GM21717 (cell line): Measurements from ENCODE around the gene USP30.

Source experiments
- ATAC-seq: cut with Tn5 transposase; IDR thresholded peaks from one replicate; pipeline ENCODE4 v1.9.1; 2021; ENCODE audit warnings: mild to moderate bottlenecking, moderate library complexity; ENCODE audit not compliant: unreplicated experiment

Gene USP30

DNA sequence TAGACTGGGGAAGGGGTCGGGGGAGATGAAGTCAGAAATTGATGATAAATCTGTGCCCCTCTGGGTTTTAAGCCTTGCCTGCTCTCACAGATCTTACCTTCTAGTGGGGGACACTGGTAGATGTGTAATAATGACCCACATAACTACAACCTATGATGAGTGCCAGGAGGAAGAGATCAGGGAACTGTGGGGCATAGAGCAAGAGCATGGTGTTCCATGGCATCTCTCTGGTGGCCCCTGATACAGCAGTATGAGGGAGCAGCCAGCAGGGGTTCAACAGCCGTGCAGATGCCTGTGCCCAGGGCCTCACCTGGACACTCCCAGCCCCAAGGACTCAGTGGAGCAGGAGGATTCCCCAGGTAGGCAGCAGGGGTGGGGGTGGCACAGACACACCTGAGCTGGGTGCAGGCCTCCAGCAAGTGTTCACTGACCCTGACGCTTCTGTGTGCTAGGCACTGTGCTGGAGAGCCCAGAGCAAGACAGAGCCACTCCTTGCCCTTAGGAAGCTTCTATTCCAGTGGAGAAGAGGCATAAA is 69.0 kb downstream of the USP30 start:
- no peak for ATAC-seq

- ATAC-seq: no peak
These were observed 72.7 kb downstream of the USP30 start for GRCh38 chr12:109124878-109125648.

DNA sequence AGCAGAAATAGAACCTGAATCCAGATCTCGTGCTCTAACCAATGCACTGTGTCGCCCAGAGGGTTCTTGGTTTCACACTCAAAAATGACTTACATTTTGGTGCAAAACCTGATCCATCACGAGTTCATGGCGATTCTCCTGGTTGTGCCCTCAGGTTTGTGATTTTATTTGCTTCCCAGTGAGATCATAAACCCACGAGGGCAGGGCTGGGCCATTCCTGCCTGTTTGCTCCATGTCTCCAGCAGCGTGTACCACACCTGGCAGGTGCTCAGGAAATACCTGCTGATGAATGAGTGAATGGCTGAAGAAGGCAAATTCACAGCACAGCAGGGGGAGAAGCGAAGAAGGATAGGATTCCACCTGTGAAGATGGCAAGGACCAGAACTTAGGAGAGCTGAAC is 73.4 kb downstream of the USP30 start:
- ATAC-seq: no peak

- ATAC-seq: no peak
These were observed 74.4 kb downstream of the USP30 start for GRCh38 chr12:109126784-109127183.

GRCh38 chr12:109127533-109128242 is 75.3 kb downstream of the USP30 start:
- ATAC-seq: no peak

DNA sequence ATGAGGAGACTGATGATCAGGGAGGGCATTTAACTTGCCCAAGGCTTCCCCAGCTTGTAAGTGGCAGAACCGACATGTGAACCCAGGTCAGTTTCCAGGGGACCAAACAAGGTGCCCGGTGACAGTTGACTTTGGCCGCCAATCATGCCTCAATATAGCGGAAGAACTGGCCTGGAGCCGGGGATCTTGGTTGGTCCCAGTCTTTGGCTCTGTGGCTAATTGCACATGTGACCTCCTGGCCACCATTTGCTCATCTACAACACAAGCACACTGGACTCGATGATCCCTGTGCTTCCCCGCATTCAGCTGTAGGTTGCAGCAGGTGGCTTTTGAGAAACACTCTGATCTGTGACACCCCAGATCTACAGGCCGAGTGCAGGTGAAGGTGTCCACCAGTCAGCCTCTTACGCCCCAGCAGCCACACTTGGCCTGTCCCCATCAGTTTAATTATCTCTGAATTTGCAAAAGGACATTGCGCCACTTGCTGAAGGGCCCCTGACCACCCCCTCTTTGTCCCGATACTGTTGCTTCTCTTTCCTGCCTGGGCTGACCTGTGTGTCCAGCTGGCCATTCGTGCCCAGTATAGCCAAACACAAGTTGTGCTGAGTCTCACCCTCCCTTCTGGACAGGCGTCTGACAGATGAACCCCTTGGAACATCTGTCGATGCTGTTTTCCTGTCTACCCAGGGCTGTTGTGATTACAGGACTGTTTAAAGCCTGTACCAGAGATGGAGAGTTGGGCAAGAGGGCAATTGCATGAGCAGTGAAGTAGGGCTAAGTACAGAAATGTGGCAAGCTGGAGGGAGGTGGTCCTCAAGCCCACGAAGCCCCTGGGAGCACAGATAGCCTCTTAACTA is 78.1 kb downstream of the USP30 start:
- no peak for ATAC-seq

DNA sequence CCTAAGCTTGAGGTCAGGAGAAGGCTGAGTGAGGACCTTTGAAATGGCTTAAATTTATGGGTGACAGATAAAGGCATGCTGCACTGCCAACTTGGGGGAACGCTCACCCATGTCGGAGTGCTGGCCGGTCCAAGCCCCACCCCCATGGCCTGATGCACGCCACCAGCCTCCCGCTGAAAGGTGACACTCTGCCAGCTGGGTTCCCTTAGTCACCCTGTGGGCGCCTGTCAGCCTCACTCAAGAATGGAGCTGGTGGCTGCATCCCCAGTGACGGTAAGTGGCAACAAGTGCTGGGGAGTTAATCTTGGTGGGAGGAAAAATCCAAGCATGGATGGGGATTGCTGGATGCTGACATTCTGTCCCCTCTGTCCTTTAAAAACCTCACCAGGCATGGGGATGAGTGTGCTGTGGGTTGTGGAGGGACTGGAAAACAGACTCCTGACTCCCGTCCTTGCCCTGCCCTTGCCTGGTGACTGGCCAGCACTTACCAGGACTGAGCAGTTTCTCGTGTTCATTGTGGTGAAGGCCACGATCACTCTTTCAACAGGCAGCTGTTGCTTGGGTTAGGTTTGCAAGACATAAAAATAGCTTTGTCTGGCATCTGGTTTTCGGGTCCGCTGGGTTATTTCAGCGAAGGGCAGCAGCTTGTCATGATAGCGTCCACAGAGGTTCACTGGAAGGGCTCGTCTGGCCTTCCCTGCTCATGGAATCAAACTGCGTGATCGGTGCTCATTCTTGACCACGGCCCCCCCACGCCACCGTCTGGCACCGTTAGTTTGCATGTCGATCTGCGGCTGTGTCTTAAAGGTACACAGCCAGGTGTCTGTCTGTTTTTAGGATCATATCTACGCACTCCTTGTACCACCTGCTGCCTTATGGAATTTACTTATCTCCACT is 79.0 kb downstream of the USP30 start:
- ATAC-seq: no peak

DNA sequence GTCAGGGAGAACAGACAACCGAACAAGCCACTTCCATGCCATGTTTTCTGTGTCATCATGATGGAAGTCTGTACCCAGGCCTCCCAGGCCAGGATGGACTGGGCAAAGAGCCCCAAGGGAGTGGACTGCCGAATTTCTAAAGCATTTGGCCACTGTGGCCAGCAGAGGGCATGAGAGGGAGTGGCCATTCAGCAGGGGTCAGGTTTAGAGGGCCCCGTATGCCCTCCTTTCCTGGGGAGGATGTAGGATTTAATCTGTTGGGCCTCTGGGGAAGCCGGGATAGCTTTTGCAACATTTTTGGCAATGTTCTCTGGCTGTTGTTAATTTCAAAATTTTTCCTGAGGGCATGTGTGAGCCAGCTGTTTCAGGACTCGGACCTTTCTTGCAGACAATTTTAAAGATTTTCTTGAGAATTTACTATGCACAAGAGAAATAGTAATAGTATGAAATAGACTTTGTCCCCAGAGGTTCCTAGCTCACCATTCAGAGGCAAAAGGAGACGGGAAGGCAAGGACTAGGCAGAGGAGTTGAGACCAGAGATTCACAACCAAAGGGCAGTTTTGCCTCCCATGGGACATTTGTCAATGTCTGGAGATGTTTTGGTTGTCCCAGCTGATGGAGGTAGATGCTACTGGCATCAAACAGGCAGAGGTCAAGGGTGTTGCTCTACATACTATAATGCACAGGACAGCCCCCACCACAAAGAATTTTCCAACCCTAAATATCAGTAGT is 82.0 kb downstream of the USP30 start:
- no peak for ATAC-seq

DNA sequence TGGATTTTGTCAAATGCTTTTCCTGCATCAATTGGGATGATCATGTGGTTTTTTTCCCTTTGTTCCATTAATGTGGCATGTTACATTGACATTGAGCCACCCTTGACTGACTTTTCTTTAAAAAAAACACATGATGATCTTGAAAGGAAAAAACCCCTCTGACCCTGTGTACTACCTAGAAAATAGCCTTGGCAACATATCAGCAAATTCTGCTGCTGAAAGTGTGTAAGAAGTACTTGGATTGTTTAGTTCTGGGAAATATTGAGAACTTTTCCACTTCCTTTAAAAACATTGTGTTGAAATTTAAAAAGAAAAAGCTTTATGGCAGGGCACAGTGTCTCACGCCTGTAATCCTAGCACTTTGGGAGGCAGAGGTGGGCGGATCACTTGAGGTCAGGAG is 84.7 kb downstream of the USP30 start:
- ATAC-seq: no peak
